ENCODE results near the gene KNDC1.
"Not testable (repeated sequence)": the region's sequence is repeated elsewhere in the genome, so short reads cannot be mapped to it uniquely, and the experiment has no call there.

- TF ChIP-seq CTCF (conservative IDR thresholded peaks at IDR 0.05; ENCODE audit: low read depth, low read length); NFE2L2 (IDR thresholded peaks at IDR 0.05; ENCODE audit: low read depth, low read length); MXI1 (IDR thresholded peaks at IDR 0.05; ENCODE audit: borderline replicate concordance, low read depth, low read length); RAD21 (IDR thresholded peaks at IDR 0.05; ENCODE audit: low read length); POLR2A (IDR thresholded peaks at IDR 0.05; ENCODE audit: low read depth, low read length); RCOR1 (IDR thresholded peaks at IDR 0.05; ENCODE audit: insufficient replicate concordance, low read length): not testable (repeated sequence)
Measured at GRCh38 chr10:133265052-133265451, 105.0 kb downstream of the KNDC1 start.
